HG03139 (cell line): ENCODE data around the gene KRTAP5-3.
"Not testable (repeated sequence)": the region's sequence is repeated elsewhere in the genome, so short reads cannot be mapped to it uniquely, and the experiment has no call there.

ENCODE experiments used
- ATAC-seq: cut with Tn5 transposase; IDR thresholded peaks from one replicate; pipeline ENCODE4 v1.9.1; 2021; ENCODE audit not compliant: unreplicated experiment

Gene KRTAP5-3

GRCh38 chr11:1584661-1585370, 23.4 kb downstream of the KRTAP5-3 start, which contains the start of gene KRTAP5-1:
Gene KRTAP5-1 (minus strand): TSS chr11:1585283. CDS start chr11:1585249, 34 bp downstream.
- ATAC-seq, result not testable (repeated sequence)

DNA sequence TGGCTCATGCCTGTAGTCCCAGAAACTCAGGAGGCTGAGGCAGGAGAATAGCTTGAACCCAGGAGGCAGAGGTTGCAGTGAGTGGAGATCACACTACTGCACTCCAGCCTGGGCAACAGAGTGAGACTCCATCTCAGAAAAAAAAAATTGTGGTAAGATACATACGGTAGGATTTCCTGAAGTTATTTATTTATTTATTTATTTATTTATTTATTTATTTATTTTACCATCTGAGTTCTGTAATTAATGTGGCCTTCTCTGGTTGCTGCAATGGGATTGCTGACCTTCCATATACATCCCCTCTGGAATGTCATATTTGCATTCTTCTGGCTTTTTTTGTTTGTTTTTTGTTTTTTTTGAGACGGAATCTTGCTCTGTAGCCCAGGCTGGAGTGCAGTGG, 25.4 kb downstream of the KRTAP5-3 start:
- not testable (repeated sequence) for ATAC-seq

- ATAC-seq, result no peak
These were observed 26.3 kb downstream of the KRTAP5-3 start for GRCh38 chr11:1581976-1582375.

GRCh38 chr11:1576825-1577224, 31.4 kb downstream of the KRTAP5-3 start:
- no peak for ATAC-seq

DNA sequence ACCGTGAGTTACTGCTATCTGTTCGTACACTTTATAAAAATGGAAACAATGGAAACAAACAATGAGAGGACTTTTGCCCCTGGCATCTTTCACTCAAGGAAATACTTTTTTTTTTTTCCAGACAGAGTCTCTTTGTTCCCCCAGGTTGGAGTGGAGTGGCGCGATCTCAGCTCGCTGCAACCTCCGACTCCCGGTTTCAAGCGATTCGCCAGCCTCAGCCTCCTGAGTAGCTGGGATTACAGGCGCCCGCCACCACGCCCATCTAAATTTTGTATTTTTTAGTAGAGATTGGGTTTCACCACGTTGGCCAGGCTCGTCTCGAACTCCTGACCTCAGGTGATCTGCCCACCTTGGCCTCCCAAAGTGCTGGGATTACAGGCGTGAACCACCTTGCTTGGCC, 32.5 kb downstream of the KRTAP5-3 start:
- ATAC-seq, result not testable (repeated sequence)

DNA sequence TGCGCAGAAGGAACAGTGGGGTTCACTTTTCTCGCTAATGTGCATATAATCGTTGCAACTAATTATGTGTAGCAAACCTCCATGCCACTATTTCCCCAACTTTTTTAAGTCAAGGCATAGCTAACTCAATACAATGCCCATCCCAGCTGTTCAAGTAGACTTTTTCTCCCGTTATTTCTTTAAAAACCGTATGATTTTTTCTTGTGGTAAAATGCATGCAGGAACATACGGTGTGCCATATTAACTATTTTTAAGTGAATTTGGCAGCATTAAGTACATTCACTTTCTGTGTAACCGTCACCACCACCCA, 33.4 kb downstream of the KRTAP5-3 start:
- ATAC-seq, result no peak

GRCh38 chr11:1574238-1574932, 33.9 kb downstream of the KRTAP5-3 start:
- no peak for ATAC-seq

DNA sequence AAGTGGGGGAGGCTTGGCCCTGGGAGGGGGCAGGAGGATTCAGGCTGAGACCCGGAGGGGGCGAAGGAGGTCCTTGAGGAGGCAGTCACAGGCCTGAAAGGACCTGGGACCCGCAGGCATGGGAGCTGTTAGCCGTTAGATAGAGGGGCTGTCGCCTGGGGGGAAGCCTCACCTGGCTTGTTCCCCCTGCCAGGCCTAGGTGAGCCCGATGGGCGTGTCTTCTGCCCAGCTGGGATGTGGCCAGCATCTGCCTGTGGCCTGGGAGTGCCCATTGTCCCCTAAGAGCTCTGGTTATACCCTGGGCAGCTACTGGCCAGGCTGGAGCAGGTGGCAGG, 34.4 kb downstream of the KRTAP5-3 start:
- ATAC-seq, result no peak

GRCh38 chr11:1573077-1573902, 35.0 kb downstream of the KRTAP5-3 start:
- ATAC-seq, result no peak

GRCh38 chr11:1572197-1573076, 35.8 kb downstream of the KRTAP5-3 start, which contains the start of gene DUSP8:
Gene DUSP8 (minus strand): TSS chr11:1572271. CDS start chr11:1565826, 6,445 bp downstream.
- ATAC-seq, result no peak

DNA sequence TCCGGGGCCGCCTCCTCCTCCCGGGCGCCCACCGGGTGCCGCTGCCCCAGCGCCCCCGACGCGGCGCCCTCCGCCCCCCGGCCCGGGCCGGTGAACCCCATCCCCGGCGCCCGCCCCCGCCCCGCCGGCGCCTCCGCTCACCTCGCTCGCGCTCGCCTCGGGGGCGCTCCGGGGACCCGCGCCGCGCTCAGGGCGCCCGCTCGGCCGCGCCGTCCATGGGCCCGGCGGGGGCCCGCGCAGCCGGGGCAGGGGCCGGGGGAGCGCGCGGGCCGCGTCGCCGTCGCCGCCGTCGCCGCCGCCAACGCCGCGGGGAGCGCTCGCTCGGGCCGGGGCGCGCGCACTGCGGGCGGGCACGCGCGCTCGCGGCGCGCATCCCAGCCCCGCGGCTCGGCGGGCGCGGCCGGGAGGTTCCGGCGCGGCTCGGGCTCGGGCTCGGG, 36.5 kb downstream of the KRTAP5-3 start:
- ATAC-seq, result no peak

DNA sequence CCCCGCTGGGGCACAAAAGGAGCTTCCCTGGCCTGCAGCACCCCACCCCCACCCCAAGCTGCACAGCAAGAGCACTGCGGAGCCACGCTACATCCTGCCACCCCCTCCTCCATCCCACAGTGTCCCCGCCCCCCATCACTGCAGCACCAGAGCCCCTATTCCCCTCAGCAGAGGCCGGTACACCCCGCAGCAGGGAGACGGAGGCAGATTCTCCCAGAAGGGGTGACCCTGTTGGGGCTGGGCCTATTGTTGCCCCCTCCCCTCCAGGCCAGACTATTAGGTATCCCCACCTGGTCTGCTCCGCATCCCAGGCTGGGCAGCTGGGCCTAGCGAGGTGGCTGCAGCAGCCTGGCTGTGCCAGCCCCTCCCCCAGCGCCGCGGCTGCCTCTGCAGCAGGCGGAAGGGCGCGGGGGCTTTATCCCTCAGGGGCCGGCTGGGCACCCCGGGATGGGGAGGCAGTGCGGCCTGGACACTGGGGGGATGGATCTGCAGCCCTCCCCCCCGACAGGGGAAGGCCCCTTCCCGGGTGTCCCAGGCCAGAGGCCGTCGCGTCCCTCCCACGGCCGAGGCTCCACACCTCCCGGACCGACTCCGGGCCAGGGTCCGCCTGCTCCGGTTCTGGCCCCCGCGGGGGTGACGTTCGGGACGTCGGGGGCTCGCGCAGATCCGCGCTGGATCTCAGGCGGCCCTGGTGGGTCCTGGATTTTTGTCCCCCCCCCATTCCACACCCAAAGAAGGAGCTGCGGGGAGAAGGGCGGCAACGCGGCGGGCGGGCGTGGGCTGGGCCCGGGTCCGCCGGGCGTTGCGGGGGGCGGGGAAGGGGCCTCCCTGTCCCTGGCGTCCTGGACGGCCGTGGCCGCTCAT, 37.1 kb downstream of the KRTAP5-3 start:
- no peak for ATAC-seq

DNA sequence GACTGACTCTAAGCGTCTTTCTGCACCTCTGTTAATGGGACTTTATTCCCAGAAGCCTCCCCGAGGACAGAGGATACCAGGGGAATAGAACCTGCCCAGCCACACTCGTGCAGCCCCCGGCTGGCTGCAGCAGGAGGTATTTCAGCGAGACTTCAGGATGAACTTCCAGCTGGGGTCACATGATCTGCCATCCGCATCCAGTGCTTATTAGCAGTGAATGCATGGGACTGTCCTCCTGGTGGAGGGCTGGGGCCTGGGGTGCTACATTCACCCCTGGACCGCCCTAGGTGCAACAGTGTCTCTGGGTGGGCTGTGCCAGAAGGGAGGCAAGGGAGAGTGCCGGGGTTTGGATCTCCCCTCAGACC, 37.8 kb downstream of the KRTAP5-3 start:
- no peak for ATAC-seq

DNA sequence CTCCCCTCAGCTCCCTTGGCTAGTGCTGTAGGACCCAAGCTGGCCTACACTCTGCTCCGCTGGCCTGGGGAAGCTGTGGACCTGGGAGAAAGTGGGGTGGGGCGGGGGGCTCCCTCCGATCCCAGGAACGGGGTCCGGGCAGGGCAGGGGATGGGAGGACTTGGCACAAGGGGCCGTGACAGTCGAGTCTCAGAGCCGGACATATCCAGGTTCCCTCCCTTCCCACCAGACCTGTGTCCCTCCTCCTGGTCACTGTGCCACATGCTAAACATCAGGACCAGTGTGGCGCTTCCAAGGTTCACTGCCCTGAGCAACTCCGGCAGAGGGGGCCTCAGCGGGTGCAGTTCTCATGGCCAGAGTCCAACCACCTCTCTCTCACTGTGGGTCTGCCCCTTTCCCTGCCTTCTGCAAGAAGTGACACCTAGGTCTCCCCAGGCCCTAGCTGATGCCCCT, 38.2 kb downstream of the KRTAP5-3 start:
- no peak for ATAC-seq

GRCh38 chr11:1569251-1569780, 38.9 kb downstream of the KRTAP5-3 start:
- no peak for ATAC-seq

DNA sequence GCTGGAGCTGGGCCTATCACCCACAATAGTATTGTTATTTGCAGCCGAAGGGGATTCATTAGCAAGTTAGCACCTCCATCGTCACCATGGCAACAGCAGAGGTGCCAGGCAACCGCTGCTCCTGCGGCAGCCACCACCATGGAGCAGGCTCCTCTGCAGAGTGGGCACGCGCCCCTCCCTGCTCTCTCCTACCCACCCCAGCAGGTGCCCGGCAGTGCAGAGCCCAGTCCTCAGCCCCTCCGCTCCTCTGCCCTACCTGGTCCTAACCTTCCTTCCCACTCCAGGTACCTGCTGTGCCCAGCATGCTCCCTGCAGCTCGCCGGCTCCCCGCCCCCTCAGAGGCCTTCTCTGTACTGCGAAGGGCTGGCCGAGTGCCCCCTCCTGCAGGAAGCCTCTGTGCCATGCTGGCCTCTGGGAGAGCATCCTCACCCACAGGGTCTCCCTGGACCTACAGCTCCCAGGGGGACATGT, 39.8 kb downstream of the KRTAP5-3 start:
- no peak for ATAC-seq

DNA sequence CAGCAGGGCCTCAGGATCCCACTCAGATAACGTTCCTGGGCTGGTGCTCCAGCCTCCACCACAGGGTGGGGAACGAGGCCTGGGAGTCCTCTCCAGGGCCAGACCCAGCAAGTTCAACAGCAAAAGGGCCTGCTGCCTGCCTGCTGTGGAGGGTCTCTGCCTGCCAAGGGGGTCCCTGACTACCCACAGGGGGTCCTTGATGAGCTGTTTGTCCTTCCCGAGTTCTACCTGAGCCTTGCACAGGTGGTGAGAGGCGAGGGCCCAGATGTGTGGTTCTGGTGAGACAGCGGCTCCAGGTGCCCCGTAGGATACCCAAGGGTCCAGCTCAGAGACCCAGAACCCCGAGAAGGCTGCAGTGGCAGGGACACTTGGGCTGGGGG, 40.6 kb downstream of the KRTAP5-3 start:
- no peak for ATAC-seq

GRCh38 chr11:1567052-1567720, 41.1 kb downstream of the KRTAP5-3 start:
- ATAC-seq, result no peak
